CD4-positive, alpha-beta T cell (primary cell): ENCODE measurements around the gene PDLIM1. TPM values are rescaled to one million over a fixed set of nuclear protein-coding genes. Genes with fewer than 3 reads are reported as not detected.

Source experiments
- ATAC-seq: fragments of 200-7000 bp; cut with Tn5 transposase; one replicate; pipeline ENCODE4 v1.10.0; 2022; ENCODE audit warnings: mild to moderate bottlenecking; ENCODE audit not compliant: poor library complexity
- CTCF ChIA-PET: fragments of 350-600 bp; sonication (Branson Sonifier 250); formaldehyde crosslinking; loops from one replicate; lab custom pipeline; 2021; ENCODE audit warnings: antibody characterized with exemption, inconsistent platforms; lab: Charles Lee
- POLR2A ChIA-PET: fragments of 350-600 bp; sonication (Branson Sonifier 250); formaldehyde crosslinking; loops from one replicate; lab custom pipeline; 2021; ENCODE audit warnings: antibody characterized with exemption, inconsistent platforms; lab: Charles Lee
- DNase-seq, 14 experiments: peaks; one replicate each; pipeline ENCODE4 v3.0.0-alpha.2; 2013 to 2020; ENCODE audit warnings: mixed read lengths in 2 of 14
- H3K27ac ChIP-seq, 2 donors: one replicate each; pipeline versions ENCODE4 v1.5.1 to v1.7.0; 2013; ENCODE audit warnings: low read length in 2 of 2, low read depth in 1 of 2, mild to moderate bottlenecking in 1 of 2
- H3K27me3 ChIP-seq, 2 experiments: 1 replicate in 1 of 2; 2 replicates in 1 of 2; pipeline versions ENCODE4 v1.6.1 to v1.7.0; 2013; ENCODE audit warnings: low read length in 2 of 2, control low read depth in 1 of 2, mild to moderate bottlenecking in 1 of 2, moderate library complexity in 1 of 2; ENCODE audit not compliant: insufficient read depth in 2 of 2, control insufficient read depth in 1 of 2
- H3K36me3 ChIP-seq: one replicate; pipeline ENCODE4 v1.6.1; 2013; ENCODE audit warnings: low read length, control low read depth; ENCODE audit not compliant: insufficient read depth
- H3K4me1 ChIP-seq: one replicate; pipeline ENCODE4 v1.6.1; 2013; ENCODE audit warnings: low read length, control low read depth; ENCODE audit not compliant: insufficient read depth
- H3K4me3 ChIP-seq: one replicate; pipeline ENCODE4 v1.5.1; 2013; ENCODE audit warnings: mild to moderate bottlenecking, low read length, moderate library complexity
- H3K9me3 ChIP-seq, 2 experiments: 1 replicate in 1 of 2; 2 replicates in 1 of 2; pipeline versions ENCODE4 v1.6.1 to v1.7.0; 2013; ENCODE audit warnings: low read length in 2 of 2, mild to moderate bottlenecking in 2 of 2, control low read depth in 1 of 2, moderate library complexity in 1 of 2; ENCODE audit not compliant: control insufficient read depth in 1 of 2, insufficient read depth in 1 of 2
- H3K27ac Mint-ChIP-seq: one replicate; pipeline ENCODE4 v1.8.0; 2020; ENCODE audit warnings: mixed read lengths
- H3K27me3 Mint-ChIP-seq: one replicate; pipeline ENCODE4 v1.8.0; 2021; ENCODE audit warnings: mixed read lengths
- H3K36me3 Mint-ChIP-seq: one replicate; pipeline ENCODE4 v1.8.0; 2021; ENCODE audit warnings: low read depth, mixed read lengths
- H3K4me1 Mint-ChIP-seq: one replicate; pipeline ENCODE4 v1.8.0; 2021; ENCODE audit warnings: low read depth, mixed read lengths
- H3K4me3 Mint-ChIP-seq: one replicate; pipeline ENCODE4 v1.8.0; 2020; ENCODE audit warnings: mild to moderate bottlenecking, mixed read lengths
- H3K9me3 Mint-ChIP-seq: one replicate; pipeline ENCODE4 v1.8.0; 2020; ENCODE audit warnings: mixed read lengths
- intact Hi-C, 2 experiments: fragments of 100-400 bp; cut with DNase I in 1 of 2; cut with micrococcal nuclease in 1 of 2; formaldehyde crosslinking; loops; one replicate each; pipeline versions ENCODE4 v1.15.1 to v1.9.0; 2023 to 2025; cut with DNase I, micrococcal nuclease
- total RNA-seq, 174 experiments: library from RNA in 2 of 174; stranded (reverse) in 2 of 174; gene quantifications; one replicate each; pipeline ENCODE4 v1.2.3 and lab custom pipeline; 2021 to 2026
- TF ChIP-seq, protein P1 (sequence below): fragments of 200-600 bp; IDR thresholded peaks from one replicate; pipeline ENCODE4 v1.8.0; 2022; ENCODE audit warnings: antibody characterized with exemption, mild to moderate bottlenecking

The PDLIM1 gene
- total RNA-seq, 2 experiments from 2014 or later, result 0.41 to 0.75 TPM

DNA sequence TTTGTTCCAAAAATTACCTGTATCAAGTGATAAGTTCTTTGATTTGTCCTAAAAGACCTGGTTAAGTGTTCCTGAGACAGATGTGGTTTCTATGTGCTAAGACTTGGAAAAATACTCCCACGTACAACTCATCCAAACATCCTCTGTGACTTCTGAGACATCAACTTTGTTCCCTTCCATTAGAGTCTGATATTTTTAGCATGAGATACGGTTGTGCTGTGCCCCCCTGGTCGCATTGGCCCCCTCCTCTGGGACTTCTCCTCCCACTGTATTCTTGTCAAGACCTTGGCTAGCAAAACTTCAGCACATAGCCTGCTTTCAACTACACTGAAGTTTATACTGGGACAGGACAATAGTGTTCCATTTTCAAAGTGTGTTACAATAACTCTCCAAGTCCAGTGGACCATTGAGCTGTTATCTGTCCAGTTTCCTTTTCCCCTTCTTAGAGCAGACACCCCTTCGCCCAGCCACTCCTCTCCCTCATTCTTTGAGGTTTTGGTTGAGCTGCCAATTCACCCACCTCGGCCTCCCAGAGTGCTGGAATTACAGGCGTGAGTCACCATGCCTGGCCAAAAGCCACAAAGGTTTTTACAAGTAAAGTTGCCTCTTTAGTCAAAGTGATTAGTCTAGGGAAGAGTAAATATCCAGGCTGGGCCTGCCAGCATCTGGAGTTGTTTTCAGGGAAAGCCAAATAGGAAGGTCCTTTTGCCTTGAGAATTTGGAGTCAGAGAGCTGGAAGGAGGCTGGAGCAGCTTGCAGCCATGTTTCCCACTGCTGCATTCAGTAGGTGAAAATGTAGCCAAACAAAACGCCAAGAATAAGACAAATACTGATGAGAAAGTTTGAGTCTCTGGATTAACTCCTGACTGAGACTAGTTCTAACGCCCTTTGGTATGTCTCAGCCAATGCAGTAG, 17.8 kb upstream of the PDLIM1 start:
- H3K9me3 ChIP-seq, result no peaks in the 10 kb centered on the region
- no peak overlapping the region for H3K27ac ChIP-seq

DNA sequence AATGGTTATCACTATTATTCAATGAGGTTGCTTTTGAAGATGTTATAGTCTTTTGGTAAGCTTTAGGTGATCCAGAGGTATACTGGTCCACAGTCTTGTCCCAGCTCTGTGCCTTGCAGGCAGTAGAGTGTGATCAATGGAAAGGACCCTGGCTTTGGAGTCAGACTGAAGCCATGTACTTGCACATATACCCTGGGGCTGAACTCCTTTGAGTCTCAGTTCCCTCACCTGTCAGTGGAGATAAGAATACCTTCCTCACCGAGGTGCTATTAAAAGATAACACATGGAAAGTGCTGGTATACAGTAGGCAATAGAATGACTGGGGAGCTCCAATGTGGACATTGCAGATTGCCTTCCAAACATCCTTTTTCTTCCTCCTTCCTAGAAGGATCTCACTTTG, 16.0 kb upstream of the PDLIM1 start:
- Mint-ChIP-seq H3K27me3 (peaks cover 4% of the 10 kb centered on the region), H3K4me3 (no peak overlapping the region)

More for the DNA sequence above, 17.8 kb upstream of the PDLIM1 start:
- Mint-ChIP-seq H3K4me3 (no peak overlapping the region), H3K27me3 (peaks cover 4% of the 10 kb centered on the region), H3K36me3 (no peaks in the 10 kb centered on the region), H3K9me3 (no peaks in the 10 kb centered on the region), H3K27ac (no peak overlapping the region), H3K4me1 (no peaks in the 10 kb centered on the region)
- DNase-seq (no peak), ATAC-seq (no peak)
- H3K27me3 ChIP-seq, result no peaks in the 10 kb centered on the region
- CTCF ChIA-PET, result no interaction called here
- TF ChIP-seq, protein P1, sequence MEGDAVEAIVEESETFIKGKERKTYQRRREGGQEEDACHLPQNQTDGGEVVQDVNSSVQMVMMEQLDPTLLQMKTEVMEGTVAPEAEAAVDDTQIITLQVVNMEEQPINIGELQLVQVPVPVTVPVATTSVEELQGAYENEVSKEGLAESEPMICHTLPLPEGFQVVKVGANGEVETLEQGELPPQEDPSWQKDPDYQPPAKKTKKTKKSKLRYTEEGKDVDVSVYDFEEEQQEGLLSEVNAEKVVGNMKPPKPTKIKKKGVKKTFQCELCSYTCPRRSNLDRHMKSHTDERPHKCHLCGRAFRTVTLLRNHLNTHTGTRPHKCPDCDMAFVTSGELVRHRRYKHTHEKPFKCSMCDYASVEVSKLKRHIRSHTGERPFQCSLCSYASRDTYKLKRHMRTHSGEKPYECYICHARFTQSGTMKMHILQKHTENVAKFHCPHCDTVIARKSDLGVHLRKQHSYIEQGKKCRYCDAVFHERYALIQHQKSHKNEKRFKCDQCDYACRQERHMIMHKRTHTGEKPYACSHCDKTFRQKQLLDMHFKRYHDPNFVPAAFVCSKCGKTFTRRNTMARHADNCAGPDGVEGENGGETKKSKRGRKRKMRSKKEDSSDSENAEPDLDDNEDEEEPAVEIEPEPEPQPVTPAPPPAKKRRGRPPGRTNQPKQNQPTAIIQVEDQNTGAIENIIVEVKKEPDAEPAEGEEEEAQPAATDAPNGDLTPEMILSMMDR, result no peak
- intact Hi-C loops, result loop anchor here in 1 of 2 experiments (5.0 kb wide), 1 partner anchor 901 kb away; no protein-coding TSS in a partner anchor
- no peaks in the 10 kb centered on the region for H3K4me1 ChIP-seq
- H3K36me3 ChIP-seq, result no peaks in the 10 kb centered on the region
- POLR2A ChIA-PET, result no interaction called here
- H3K4me3 ChIP-seq, result no peak overlapping the region

DNA sequence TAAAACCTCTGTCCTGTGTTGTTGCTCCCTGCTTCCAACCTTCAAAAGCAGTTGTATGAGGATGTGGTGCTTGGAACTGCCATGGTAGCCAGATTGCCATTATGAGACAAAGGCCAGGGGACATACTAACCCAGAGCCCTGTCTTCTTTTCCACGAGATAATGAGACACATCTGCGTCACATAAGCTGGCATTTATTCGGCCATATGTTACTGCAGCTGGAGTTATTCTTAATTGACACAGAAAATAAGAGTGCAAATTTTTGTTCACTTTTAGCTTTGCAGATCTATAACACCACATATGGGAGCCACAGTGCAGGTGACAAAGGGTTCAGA, 15.5 kb upstream of the PDLIM1 start:
- H3K27me3 ChIP-seq, result peaks cover 0 to 2% of the 10 kb centered on the region in 2 experiments
- CTCF ChIA-PET, result no interaction called here
- H3K36me3 ChIP-seq, result no peaks in the 10 kb centered on the region

More for the DNA sequence above, 16.0 kb upstream of the PDLIM1 start:
- ChIA-PET POLR2A (no interaction called here), CTCF (no interaction called here)
- H3K27ac Mint-ChIP-seq, result no peak overlapping the region
- ATAC-seq, result no peak
- H3K36me3 ChIP-seq, result no peaks in the 10 kb centered on the region
- intact Hi-C loops, result loop anchor here in 1 of 2 experiments (5.0 kb wide), 1 partner anchor 900 kb away; no protein-coding TSS in a partner anchor
- H3K9me3 ChIP-seq, result no peaks in the 10 kb centered on the region
- no peak overlapping the region for H3K4me3 ChIP-seq
- no peak overlapping the region for H3K27ac ChIP-seq
- H3K27me3 ChIP-seq, result no peaks in the 10 kb centered on the region
- H3K4me1 ChIP-seq, result no peaks in the 10 kb centered on the region
- H3K4me1 Mint-ChIP-seq, result no peaks in the 10 kb centered on the region
- TF ChIP-seq, protein P1, result no peak
- H3K36me3 Mint-ChIP-seq, result no peaks in the 10 kb centered on the region
- no peaks in the 10 kb centered on the region for H3K9me3 Mint-ChIP-seq
- no peak for DNase-seq

More for the DNA sequence above, 15.5 kb upstream of the PDLIM1 start:
- POLR2A ChIA-PET, result no interaction called here
- TF ChIP-seq, protein P1, result no peak
- no peak overlapping the region for H3K27ac Mint-ChIP-seq
- peaks cover 4% of the 10 kb centered on the region for H3K27me3 Mint-ChIP-seq
- Histone ChIP-seq H3K9me3 (no peaks in the 10 kb centered on the region), H3K27ac (no peak overlapping the region), H3K4me3 (no peak overlapping the region), H3K4me1 (no peaks in the 10 kb centered on the region)
- no peaks in the 10 kb centered on the region for H3K9me3 Mint-ChIP-seq
- DNase-seq (no peak), ATAC-seq (no peak)
- H3K36me3 Mint-ChIP-seq, result no peaks in the 10 kb centered on the region
- no peaks in the 10 kb centered on the region for H3K4me1 Mint-ChIP-seq
- H3K4me3 Mint-ChIP-seq, result no peak overlapping the region
- intact Hi-C loops, result loop anchor here in 1 of 2 experiments (5.0 kb wide), 1 partner anchor 899 kb away; no protein-coding TSS in a partner anchor
